CD4-positive, alpha-beta T cell treated with Interleukin-21 for 1 hour (primary cell): ENCODE data around the gene KRTAP4-12.
"Not testable (repeated sequence)": the region's sequence is repeated elsewhere in the genome, so short reads cannot be mapped to it uniquely, and the experiment has no call there.

Experiments
- DNase-seq: peaks from one replicate; pipeline ENCODE4 v3.0.0-alpha.2; 2020

KRTAP4-12 gene

GRCh38 chr17:41084100-41084856, 39.7 kb downstream of the KRTAP4-12 start, which contains the start of gene KRTAP4-7:
KRTAP4-7 (plus strand) TSS chr17:41084150; CDS start chr17:41084207, 57 bp downstream.
- DNase-seq = not testable (repeated sequence)

- DNase-seq = not testable (repeated sequence)
These were observed 40.6 kb downstream of the KRTAP4-12 start for GRCh38 chr17:41083427-41083826.

- DNase-seq = no peak
These were observed 41.4 kb downstream of the KRTAP4-12 start for GRCh38 chr17:41082626-41083025.

GRCh38 chr17:41076788-41077187, 47.2 kb downstream of the KRTAP4-12 start:
- no peak for DNase-seq

- no peak for DNase-seq
These were observed 50.3 kb downstream of the KRTAP4-12 start for GRCh38 chr17:41073676-41074075.
